NCI-H146 (cell line): ENCODE measurements around the gene IL3RA.
"Not testable (repeated sequence)": the region's sequence is repeated elsewhere in the genome, so short reads cannot be mapped to it uniquely, and the experiment has no call there.

Experiments
- DNase-seq: peaks from one replicate; lab custom pipeline; 2025; lab: John Stamatoyannopoulos, UW

The IL3RA gene

DNA sequence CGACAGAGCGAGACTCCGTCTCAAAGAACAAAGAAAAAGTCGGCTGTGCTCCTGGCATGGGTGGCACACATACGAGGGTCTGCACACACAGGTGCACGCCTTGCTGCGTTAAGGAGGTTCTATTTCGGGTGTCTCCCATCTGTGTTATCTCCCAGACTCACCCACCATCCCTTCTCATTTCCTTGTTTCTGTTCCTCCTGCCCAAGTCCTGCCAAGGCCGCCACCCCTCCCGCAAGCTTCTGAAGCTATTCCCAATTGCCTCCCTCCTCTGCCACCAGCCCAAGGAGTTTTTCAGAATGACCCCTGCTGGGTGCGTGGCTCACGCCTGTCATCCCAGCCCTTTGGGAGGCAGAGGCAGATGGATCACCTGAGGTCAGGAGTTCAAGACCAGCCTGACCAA lies 6.0 kb upstream of the IL3RA start:
- DNase-seq, result no peak

DNA sequence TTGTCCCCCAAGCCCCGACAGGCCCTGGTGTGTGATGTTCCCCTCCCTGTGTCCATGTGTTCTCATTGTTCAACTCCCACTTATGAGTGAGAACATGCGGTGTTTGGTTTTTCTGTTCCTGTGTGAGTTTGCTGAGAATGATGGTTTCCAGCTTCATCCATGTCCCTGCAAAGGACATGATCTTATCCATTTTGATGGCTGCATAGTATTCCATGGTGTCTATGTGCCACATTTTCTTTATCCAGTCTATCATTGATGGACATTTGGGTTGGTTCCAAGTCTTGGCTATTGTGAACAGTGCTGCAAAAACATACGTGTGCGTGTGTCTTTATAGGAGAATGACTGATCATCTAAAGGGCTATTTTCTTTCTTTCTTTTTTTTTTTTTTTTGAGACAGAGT lies 4.2 kb upstream of the IL3RA start:
- DNase-seq, result not testable (repeated sequence)

DNA sequence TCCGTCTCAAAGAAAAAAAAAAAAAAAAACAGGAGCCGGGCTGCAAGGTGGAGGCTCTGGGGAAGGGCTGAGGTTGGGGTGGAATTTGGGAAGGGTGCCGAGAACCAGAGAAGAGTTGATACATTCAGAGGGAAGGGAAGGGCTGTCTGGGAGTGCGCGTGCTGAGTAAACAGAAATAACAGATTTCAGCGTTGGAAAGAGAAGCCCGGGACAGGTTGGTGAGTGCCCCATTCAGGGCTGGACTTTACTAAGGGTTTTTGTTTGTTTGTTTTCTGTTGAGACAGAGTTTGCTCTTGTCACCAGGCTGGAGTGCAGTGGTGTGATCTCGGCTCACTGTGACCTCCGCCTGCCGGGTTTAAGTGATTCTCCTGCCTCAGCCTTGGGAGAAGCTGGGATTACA lies 1.7 kb upstream of the IL3RA start:
- DNase-seq, result no peak

DNA sequence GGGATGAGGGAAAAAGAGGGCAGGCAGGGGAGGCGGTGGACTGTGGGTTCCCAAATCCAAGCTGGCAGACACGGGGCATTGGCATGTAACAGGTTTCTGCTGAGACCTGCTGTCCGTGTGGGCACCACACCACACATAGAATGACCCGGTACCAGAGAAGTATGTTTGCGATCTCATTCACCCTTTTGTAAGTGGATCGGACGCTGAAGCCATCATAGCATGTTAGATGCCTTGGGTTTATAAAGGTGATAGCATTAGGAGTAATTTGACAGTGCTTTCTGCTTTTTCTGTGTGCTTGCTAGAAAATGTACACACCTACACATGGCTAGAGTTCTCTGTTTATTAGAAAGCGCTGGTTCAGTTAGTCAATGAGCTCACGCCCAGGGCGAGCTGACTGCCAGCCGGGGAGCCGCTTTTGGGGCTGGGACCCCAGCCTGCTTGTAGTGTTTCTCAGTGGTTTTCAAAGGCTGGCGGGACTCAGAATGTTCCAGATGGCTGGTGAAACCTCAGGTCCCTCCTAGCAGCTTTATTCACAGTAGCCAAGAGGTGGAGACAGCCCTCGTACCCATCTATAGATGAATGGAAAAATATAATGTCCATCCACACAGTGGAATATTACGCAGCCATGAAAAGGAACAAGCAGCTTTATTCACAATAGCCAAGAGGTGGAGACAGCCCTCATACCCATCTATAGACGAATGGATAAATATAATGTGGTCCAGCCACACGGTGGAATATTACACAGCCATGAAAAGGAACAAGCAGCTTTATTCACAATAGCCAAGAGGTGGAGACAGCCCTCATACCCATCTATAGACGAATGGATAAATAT lies 579 bp downstream of the IL3RA start:
- DNase-seq, result no peak

DNA sequence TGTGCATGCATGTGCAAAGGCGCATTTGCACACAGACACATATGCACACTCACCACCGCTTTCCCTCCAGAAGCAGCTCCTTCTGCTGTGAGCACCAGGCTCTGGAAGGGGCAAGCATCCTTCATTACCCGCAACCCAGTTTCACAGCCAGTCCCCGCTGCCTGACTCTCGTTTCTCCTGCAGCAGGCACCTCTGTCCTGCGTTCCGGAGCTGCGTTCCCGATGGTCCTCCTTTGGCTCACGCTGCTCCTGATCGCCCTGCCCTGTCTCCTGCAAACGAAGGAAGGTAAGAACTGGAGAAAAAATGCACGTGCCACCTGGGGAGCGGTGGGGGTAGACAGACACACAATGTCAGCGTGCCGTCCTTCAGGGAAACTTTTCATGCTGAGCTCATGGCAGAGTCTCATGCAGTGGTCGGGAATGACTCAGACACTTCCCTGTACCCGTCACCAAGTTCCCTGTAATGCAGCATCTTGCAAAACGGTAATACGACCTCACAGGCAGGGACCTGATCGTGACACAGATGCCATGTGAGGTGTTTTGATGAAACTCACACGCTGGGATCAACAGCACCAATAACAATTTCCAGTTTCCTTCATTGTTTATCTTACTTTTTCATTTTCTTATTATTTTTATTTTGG lies 5.1 kb downstream of the IL3RA start:
- DNase-seq, result no peak

DNA sequence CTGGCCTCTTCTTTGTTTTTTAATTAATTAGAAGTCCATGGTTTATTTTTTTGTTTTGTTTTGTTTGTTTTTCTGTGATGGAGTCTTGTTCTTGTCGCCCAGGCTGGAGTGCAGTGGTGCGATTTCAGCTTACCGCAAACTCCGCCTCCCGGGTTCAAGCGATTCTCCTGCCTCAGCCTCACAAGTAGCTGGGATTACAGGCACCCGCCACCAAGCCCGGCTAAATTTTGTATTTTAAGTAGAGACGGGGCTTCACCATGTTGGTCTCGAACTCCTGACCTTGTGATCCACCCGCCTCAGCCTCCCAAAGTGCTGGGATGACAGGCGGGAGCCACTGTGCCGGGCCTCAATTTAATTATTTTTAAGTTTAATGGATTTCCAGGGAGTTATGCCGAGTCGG lies 13.0 kb downstream of the IL3RA start:
- DNase-seq, result not testable (repeated sequence)

DNA sequence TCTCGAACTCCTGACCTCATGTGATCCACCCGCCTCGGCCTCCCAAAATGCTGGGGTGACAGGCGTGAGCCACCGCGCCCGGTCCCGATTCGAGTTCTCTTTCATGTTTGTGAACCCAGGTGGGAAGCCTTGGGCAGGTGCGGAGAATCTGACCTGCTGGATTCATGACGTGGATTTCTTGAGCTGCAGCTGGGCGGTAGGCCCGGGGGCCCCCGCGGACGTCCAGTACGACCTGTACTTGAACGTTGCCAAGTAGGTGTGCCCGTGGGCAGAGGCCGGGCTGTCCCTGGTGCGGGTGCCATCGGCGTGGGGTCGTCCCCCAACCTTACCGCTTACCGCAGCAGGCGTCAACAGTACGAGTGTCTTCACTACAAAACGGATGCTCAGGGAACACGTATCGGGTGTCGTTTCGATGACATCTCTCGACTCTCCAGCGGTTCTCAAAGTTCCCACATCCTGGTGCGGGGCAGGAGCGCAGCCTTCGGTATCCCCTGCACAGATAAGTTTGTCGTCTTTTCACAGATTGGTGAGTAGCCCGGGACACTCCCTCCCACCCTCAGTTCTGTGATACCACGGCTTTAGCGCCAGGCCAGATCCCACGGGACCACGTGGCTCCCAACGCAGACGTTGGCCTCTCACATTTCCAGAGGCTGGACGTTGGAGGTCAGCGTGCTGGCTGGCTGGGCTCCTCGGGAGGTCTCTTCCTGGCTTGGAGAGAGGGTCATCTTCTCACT lies 15.6 kb downstream of the IL3RA start:
- no peak for DNase-seq

DNA sequence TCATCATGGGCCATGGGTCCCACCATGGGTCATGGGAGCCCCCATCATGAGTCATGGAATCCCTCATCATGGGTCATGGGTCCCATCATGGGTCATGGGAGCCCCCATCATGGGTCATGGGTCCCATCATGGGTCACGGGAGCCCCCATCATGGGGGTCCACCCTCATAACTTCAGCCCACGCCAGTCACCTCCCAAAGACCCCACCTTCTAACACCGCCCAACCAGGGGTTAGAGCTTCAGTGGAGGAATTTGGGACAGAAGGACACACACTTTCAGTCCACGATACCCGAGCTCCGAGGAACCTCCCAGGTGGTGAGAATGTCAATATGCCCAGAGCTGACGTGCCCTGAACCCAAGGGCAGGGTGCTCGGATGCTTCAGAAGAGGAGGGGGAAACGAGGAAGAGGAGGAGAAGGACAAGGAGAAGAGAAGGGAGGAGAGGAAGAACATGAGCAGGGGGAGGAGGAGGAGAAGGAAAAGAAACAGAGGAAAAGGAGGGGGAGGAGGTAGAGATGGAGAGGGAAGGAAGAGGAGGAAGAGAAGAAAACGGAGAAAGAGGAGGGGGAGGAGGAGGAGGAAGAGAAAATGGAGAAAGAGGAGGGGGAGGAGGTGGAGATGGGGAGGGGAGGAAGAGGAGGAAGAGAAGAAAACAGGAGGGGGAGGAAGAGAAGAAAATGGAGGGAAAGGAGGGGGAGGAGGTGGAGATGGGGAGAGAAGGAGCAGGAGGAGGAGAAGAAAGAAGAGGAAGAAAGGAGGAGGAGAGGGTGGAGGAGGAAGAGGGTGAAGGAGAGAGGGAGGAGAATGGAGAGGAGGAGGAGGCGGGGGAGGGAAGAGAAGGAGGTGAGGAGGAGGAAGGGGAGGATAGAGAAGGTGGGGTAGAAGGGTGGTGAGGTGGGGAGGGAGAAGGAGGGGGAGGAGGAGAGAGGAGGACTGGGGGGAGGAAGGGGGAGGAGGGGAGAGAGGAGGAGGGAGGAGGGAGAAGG lies 17.7 kb downstream of the IL3RA start:
- no peak for DNase-seq

DNA sequence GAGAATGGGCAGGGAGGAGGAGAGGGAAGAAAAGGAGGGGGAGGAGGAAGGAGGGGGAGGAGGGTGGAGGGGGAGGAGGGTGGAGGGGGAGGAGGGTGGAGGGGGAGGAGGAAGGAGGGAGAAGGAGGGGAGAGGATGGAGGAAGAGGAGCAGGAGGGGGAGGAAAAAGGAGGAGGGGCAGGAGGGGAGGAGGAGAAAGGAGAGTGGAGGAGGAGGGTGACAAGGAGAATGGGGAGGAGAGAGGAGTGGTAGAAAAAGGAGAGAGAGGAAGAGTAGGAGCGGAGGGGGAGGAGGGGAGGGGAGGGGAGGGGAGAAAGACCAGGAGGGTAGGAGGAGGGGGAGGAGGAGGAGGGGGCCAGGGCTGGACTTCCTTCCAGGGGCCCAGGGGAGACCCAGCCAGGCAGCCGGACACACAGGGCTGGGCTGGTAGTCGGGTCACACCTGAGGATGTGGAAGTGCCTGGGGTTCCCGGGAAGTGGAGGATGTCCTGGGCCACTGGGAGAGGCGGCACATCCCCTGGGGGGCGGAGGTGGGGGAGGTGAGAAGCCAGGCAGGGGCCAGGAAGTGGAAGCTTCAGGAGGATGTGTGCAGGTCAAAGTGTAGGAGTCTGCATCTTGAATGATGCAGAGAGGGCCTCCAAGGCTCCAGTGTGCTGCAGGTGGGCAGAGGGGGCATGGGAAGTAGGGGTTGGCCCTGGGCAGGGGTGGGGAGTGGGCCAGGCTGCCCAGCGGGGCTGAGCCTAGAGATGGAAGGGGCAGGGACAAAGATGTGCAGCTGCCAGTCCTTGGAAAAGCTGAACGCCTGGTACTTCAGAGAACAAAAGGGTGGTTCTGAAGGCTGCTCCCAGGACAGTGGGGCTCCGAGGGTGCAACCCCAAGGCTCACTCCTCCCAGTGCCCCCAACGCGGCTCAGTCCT lies 18.8 kb downstream of the IL3RA start:
- DNase-seq, result no peak

DNA sequence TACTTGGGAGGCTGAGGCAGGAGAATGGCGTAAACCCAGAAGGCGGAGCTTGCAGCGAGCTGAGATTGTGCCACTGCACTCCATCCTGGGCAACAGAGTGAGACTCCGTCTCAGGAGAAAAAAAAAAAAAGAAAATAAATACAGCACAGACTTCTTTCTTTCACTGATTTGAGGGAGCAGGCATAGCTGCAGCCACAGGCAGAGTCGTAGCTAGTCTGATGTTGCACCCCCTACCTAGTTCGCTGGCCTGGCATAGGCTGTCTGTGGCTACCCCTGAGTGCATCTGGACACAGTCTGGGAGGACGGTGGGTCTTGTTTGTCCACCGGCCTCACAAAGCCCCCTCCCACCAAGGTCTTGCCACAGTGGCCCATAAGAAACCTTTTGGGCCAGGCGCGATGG lies 21.4 kb downstream of the IL3RA start:
- no peak for DNase-seq

DNA sequence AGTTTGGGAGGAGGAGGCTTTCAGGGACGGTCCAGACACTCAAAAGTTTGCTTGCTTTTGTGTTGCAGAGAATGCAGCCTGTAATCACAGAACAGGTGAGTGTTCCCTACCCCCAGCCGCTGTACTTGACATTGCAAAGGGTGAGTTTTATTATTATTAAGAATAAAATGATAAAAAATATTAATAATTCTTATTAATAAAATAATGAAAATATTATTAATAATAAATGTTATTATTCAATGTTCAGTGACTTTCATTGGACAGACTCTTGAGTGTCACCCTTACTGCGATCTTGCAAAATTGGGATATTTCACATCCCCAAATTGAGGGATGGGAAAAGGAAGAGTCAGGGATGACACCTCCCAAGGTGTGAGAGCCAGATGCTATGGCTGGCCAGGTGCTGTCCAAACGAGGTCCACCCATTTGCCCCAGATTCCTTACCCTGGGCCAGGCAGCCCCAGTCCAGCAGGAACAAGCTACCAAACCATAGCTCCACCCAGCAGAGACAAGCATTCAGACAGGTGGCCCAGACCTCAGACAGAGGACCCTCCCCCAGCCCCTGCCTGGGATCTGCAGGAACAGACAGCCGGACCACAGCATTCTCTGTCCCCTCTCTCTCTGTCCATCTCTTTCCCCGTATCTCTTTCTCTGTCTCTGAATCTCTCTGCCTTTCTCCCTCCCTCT lies 22.4 kb downstream of the IL3RA start:
- no peak for DNase-seq

DNA sequence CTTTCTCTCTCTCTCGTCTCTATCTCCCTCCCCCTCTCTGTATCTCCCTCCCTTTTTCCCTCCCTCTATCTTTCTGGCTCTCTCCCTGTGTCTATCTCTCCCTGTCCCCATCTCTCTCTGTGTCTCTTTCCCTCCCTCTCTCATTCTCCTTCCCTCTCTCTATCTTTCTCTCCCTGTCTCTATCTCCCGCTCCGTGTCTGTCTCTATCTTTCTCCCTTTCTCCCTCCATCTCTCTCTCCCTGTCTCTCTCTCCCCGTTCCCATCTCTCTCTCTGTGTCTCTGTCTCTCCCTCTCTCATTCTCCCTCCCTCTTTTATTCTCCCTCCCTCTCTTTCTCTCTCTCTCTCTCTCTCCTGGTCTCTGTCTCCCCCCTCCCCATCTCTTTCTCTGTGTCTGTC lies 22.9 kb downstream of the IL3RA start:
- no peak for DNase-seq

DNA sequence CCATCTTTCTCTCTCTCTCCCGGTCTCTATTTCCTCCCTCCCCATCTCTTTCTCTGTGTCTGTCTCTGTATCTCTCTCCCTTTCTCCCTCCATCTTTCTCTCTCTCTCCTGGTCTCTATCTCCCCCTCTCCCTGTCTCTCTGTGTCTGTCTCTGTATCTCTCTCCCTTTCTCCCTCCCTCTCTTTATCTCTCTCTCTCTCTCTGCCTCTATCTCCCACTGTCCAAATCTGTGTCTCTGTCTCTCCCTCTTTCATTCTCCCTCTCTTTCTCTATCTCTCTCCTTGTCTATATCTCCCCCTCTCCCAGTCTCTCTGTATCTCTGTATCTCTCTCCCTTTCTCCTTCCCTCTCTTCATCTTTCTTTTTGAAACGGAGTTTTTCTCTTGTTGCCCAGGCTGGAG lies 23.6 kb downstream of the IL3RA start:
- DNase-seq, result no peak

DNA sequence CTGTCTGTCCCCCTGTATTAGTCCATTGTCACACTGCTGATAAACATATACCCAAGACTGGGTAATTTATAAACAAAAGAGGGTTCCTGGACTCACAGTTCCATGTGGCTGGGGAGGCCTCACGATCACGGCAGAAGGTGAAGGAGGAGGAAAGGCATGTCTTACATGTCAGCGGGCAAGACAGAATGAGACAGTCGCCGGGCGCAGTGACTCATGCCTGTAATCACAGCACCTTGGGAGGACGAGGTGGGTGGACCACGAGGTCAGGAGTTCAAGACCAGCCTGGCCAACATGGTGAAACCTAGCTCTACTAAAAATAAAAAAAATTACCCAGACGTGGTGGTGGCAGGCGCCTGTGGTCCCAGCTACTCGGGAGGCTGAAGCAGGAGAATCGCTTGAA lies 24.7 kb downstream of the IL3RA start:
- DNase-seq, result no peak

DNA sequence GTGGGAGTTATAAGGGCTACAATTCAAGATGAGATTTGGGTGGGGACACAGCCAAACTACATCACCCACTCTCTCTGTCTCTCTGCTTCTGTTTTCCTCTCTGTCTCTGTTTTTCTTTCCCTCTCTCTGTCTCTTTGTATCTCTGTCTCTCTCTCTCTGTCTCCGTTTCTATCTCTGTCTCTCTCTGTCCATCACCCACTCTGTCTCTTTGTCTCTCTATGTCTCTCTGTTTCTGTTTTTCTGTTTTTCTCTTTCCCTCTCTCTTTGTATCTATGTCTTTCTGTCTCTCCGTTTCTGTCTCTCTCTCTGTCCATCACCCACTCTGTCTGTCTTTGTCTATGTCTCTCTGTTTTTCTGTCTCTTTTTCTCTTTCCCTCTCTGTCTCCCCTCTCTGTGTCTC lies 25.3 kb downstream of the IL3RA start:
- no peak for DNase-seq

DNA sequence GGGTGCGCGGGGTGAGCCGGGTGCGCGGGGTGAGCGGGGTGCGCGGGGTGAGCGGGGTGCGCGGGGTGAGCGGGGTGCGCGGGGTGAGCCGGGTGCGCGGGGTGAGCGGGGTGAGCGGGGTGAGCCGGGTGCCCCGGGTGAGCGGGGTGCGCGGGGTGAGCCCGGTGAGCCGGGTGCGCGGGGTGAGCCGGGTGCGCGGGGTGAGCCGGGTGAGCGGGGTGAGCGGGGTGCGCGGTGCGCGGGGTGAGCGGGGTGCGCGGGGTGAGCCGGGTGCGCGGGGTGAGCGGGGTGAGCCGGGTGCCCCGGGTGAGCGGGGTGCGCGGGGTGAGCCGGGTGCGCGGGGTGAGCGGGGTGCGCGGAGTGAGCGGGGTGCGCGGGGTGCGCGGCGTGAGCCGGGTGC lies 29.8 kb downstream of the IL3RA start:
- DNase-seq, result not testable (repeated sequence)

DNA sequence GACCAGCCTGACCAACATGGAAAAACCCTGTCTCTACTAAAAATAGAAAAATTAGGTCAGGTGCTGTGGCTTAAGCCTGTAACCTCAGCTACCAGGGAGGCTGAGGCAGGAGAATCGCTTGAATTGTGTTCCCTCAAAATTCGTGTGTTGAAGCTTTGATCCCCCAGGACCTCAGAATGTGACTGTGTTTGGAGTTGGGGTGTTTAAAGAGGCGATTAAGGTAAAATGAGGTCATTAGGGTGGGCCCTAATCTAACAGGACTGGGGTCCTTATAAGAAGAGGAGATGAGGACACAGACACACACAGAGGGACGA lies 31.8 kb downstream of the IL3RA start:
- DNase-seq, result no peak

DNA sequence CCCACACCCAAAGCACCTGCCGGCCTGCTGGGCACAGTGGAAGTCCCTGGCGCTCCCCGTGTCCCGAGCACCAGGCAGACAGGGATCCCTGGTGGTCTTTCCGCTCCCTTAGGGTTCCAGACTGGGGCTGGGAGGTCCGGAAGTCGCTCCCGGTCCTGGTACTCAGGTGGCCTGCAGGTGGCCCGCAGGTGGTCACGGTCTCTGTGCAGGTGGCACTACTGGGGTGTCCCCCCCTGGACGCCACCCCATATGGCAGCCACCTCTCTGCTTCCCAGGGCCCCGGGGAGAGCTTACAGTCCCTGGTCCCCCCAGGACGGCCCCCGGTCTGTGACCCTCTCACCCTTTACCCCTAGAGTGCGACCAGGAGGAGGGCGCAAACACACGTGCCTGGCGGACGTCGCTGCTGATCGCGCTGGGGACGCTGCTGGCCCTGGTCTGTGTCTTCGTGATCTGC lies 41.7 kb downstream of the IL3RA start:
- no peak for DNase-seq

DNA sequence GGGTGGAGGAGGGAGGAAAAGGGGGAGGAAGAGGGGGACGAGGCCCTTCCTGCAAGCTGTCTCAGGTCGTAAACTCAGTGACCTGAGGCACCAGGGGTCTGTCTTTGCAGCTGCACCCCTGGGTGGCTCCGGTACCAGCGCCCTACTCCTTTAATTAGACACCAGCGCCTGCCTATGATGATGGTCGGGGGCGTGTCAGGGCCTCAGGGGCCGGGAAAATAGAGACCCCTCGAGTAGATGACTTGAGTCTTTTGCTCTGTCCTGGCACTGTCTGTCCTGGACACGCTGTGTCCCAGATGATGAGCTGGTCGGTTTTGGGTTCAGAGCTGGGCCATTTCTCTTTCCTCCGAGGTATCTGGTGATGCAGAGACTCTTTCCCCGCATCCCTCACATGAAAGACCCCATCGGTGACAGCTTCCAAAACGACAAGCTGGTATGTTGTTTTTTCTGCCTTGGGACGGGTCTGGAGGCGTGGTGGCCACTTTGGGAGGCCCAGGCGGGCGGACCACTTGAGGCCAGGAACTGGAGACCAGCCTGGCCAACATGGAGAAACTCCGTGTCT lies 44.2 kb downstream of the IL3RA start:
- no peak for DNase-seq

DNA sequence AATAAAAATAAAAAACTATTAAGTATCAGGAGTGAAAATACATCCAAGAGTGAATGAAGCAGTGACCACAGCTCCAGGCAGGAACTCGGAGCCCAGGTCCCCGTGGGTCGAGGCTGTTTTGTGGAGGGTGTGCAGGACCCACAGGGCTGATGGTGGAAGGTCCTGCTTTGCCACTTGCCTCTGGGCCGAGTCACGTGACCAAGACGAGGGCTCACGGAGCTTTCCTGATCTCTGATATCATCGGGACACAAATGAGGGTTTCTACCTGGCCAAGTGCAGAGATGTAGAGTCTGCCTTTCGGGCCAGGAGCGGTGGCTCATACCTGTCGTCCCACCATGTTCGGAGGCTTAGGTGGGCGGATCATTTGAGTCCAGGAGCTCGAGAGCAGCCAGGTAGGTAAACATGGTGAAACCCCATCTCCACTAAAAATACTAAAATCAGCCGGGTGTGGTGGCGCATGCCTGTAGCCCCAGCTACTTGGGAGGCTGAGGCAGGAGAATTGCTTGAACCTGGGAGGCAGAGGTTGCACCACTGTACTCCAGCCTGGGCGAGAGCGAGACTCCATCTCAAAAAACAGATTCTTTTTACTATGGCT lies 48.2 kb downstream of the IL3RA start:
- DNase-seq, result no peak
